Sigmoid colon (tissue), 7 donors: Measurements from ENCODE around the gene WNK1. TPM values are rescaled to one million over a fixed set of nuclear protein-coding genes. Genes with fewer than 3 reads are reported as not detected.
"Not testable (repeated sequence)": the region's sequence is repeated elsewhere in the genome, so short reads cannot be mapped to it uniquely, and the experiment has no call there.

Experiments used
- DNase-seq: peaks from one replicate; pipeline ENCODE4 v3.0.0-alpha.2; 2019
- H3K27ac ChIP-seq, 4 donors: fragments of 200-600 bp; sonication (generic); one replicate each; pipeline ENCODE4 v1.5.1; 2016 to 2019; ENCODE audit warnings: mild to moderate bottlenecking in 1 of 4
- H3K27me3 ChIP-seq, 3 donors: fragments of 200-600 bp; sonication (generic); one replicate each; pipeline ENCODE4 v1.5.1; 2019; ENCODE audit warnings: mild to moderate bottlenecking in 1 of 3
- H3K36me3 ChIP-seq, 4 donors: fragments of 200-600 bp; sonication (generic); one replicate each; pipeline ENCODE4 v1.5.1; 2016 to 2019
- H3K4me1 ChIP-seq, 4 donors: fragments of 200-600 bp; sonication (generic); one replicate each; pipeline ENCODE4 v1.5.1; 2017 to 2019
- H3K4me3 ChIP-seq, 4 donors: fragments of 200-600 bp; sonication (generic); one replicate each; pipeline ENCODE4 v1.5.1; 2017 to 2019; ENCODE audit warnings: mild to moderate bottlenecking in 2 of 4, moderate library complexity in 1 of 4
- H3K9me3 ChIP-seq, 4 donors: fragments of 200-600 bp in 3 of 4; sonication (generic) in 3 of 4; one replicate each; pipeline versions ENCODE4 v1.5.1 to v1.6.1; 2013 to 2019
- CTCF ChIP-seq, 4 experiments: fragments of 450-650 bp in 3 of 4; fragments of 200-600 bp in 1 of 4; IDR thresholded peaks; one replicate each; pipeline ENCODE4 v1.5.1; 2016 to 2019; ENCODE audit warnings: antibody characterized with exemption in 4 of 4, mild to moderate bottlenecking in 3 of 4, moderate library complexity in 2 of 4
- EP300 ChIP-seq, 4 donors: sonication (generic); formaldehyde crosslinking; IDR thresholded peaks; one replicate each; pipeline ENCODE4 v1.6.1; 2017; ENCODE audit warnings: antibody characterized with exemption in 4 of 4
- POLR2A ChIP-seq, 2 donors: fragments of 450-650 bp; IDR thresholded peaks; one replicate each; pipeline ENCODE4 v1.6.1; 2016; ENCODE audit warnings: antibody characterized with exemption in 2 of 2, mild to moderate bottlenecking in 2 of 2, moderate library complexity in 2 of 2
- POLR2AphosphoS5 ChIP-seq, 4 donors: sonication (generic); formaldehyde crosslinking; IDR thresholded peaks; one replicate each; pipeline ENCODE4 v1.6.1; 2017; ENCODE audit warnings: antibody characterized with exemption in 4 of 4
- WGBS, 2 donors: extraction: QIAGEN DNeasy Blood & Tissue Kit; methylation state at CpG; one replicate each; pipeline ENCODE4 v1.1.7; 2013; 5-methylcytosine and 5-hydroxymethylcytosine counted together
- intact Hi-C: fragments of 100-400 bp; cut with DNase I; formaldehyde crosslinking; loops from one replicate; pipeline ENCODE4 v1.15.1; 2023
- polyA plus RNA-seq, 3 donors: library from polyadenylated mRNA; stranded (reverse); fragments of 200-250 nt; gene quantifications; one replicate each; pipeline ENCODE4 v1.2.3, GENCODE V29; 2013
- total RNA-seq, 4 donors: library from RNA; depleted of rRNA; stranded (reverse); fragments of >200 nt; gene quantifications; one replicate each; pipeline ENCODE4 v1.1.0, GENCODE V29; 2016
- donor health status: healthy with polysubstance abuse.
- donor health status: Bipolar disorder and iron deficiency.
- donor health status: healthy.

The WNK1 gene
- total and polyA plus RNA-seq, 7 donors: 13.2 to 146 (median 73.6) TPM

GRCh38 chr12:926641-927040, 174.3 kb downstream of the WNK1 start:
- Histone ChIP-seq H3K4me3 (no peak overlapping the region), H3K4me1 (no peaks in the 10 kb centered on the region), H3K27me3 (no peaks in the 10 kb centered on the region), H3K27ac (no peak overlapping the region), H3K36me3 (peaks cover 20 to 99% (median 32%) of the 10 kb centered on the region in 4 donors), H3K9me3 (no peaks in the 10 kb centered on the region)
- DNase-seq: no peak
- 89% methylated on average over 12 of the region's 12 CpGs for WGBS, 2 donors
- no peak for TF ChIP-seq POLR2A (IDR thresholded peaks at IDR 0.05)
- TF ChIP-seq EP300 (IDR thresholded peaks at IDR 0.05): no peak
- TF ChIP-seq CTCF (IDR thresholded peaks at IDR 0.05): no peak
- no peak for TF ChIP-seq POLR2AphosphoS5 (IDR thresholded peaks at IDR 0.05)
- intact Hi-C loops: no loop called here

GRCh38 chr12:931060-931459, 178.7 kb downstream of the WNK1 start:
- TF ChIP-seq EP300 (IDR thresholded peaks at IDR 0.05) (no peak), POLR2A (IDR thresholded peaks at IDR 0.05) (no peak), POLR2AphosphoS5 (IDR thresholded peaks at IDR 0.05) (no peak), CTCF (IDR thresholded peaks at IDR 0.05) (no peak)
- Histone ChIP-seq H3K36me3 (peaks cover 12 to 59% (median 30%) of the 10 kb centered on the region in 4 donors), H3K27me3 (no peaks in the 10 kb centered on the region), H3K4me1 (no peaks in the 10 kb centered on the region), H3K9me3 (no peaks in the 10 kb centered on the region), H3K4me3 (no peak overlapping the region), H3K27ac (no peak overlapping the region)
- intact Hi-C loops: no loop called here
- WGBS, 2 donors: 97 to 98% methylated on average over 5 of the region's 5 CpGs
- no peak for DNase-seq

- 90 to 93% methylated on average over 4 of the region's 4 CpGs for whole genome bisulfite sequencing, 2 donors
- no peak for TF ChIP-seq POLR2AphosphoS5 (IDR thresholded peaks at IDR 0.05)
- TF ChIP-seq POLR2A (IDR thresholded peaks at IDR 0.05): no peak
- no peak for TF ChIP-seq CTCF (IDR thresholded peaks at IDR 0.05)
- TF ChIP-seq EP300 (IDR thresholded peaks at IDR 0.05): no peak
- H3K36me3 ChIP-seq: peaks cover 12 to 58% (median 29%) of the 10 kb centered on the region in 4 donors
- H3K4me1 ChIP-seq: no peaks in the 10 kb centered on the region
- no peaks in the 10 kb centered on the region for H3K9me3 ChIP-seq
- intact Hi-C loops: no loop called here
- H3K27ac ChIP-seq: no peak overlapping the region
- H3K27me3 ChIP-seq: no peaks in the 10 kb centered on the region
- DNase-seq: no peak
- H3K4me3 ChIP-seq: no peak overlapping the region
These were observed 179.2 kb downstream of the WNK1 start for GRCh38 chr12:931591-931990.

- H3K4me3 ChIP-seq, H3K9me3 ChIP-seq, intact Hi-C loops, H3K4me1 ChIP-seq, DNase-seq, H3K27me3 ChIP-seq, H3K27ac ChIP-seq: not testable (repeated sequence)
- WGBS, 2 donors: 93 to 95% methylated on average over 12 of the region's 12 CpGs
- peaks cover 0 to 24% (median 9%) of the 10 kb centered on the region in 4 donors for H3K36me3 ChIP-seq
These were observed 183.5 kb downstream of the WNK1 start for GRCh38 chr12:935891-936290.

GRCh38 chr12:936377-937345, 184.3 kb downstream of the WNK1 start:
- Histone ChIP-seq H3K27ac (no peak overlapping the region), H3K4me1 (no peaks in the 10 kb centered on the region), H3K36me3 (peaks cover 0 to 22% (median 2%) of the 10 kb centered on the region in 4 donors), H3K9me3 (no peaks in the 10 kb centered on the region), H3K27me3 (no peaks in the 10 kb centered on the region), H3K4me3 (no peak overlapping the region)
- no peak for TF ChIP-seq CTCF (IDR thresholded peaks at IDR 0.05)
- TF ChIP-seq POLR2AphosphoS5 (IDR thresholded peaks at IDR 0.05): no peak
- TF ChIP-seq EP300 (IDR thresholded peaks at IDR 0.05): no peak
- TF ChIP-seq POLR2A (IDR thresholded peaks at IDR 0.05): no peak
- DNase-seq: no peak
- 91 to 92% methylated on average over 8 of the region's 8 CpGs for WGBS, 2 donors
- intact Hi-C loops: no loop called here
